Kidney (tissue), 14 donors: ENCODE measurements around the gene DEPP1. TPM values are rescaled to one million over a fixed set of nuclear protein-coding genes. Genes with fewer than 3 reads are reported as not detected.
A peak's percentile ranks its signal among the peaks of the same experiment; 100 is the strongest.

Experiments used
- DNase-seq, 5 donors: peaks; one replicate each; pipeline ENCODE4 v3.0.0-alpha.2; 2013 to 2020
- FAIRE-seq: peaks from 2 replicates; lab custom pipeline; 2012; peaks lifted over from hg19 to GRCh38; lab: Jason Lieb, UNC
- H3K27ac ChIP-seq, 2 donors: one replicate each; pipeline ENCODE4 v1.7.0; 2013; ENCODE audit warnings: low read depth in 2 of 2, low read length in 2 of 2, inconsistent platforms in 1 of 2
- H3K27me3 ChIP-seq: one replicate; pipeline ENCODE4 v1.7.1; 2013; ENCODE audit warnings: low read length, inconsistent platforms; ENCODE audit not compliant: control insufficient read depth, insufficient read depth
- H3K36me3 ChIP-seq, 3 donors: one replicate each; pipeline versions ENCODE4 v1.7.0 to v1.7.1; 2013; ENCODE audit warnings: low read length in 3 of 3, control low read depth in 1 of 3, inconsistent platforms in 1 of 3; ENCODE audit not compliant: insufficient read depth in 3 of 3, control insufficient read depth in 2 of 3
- H3K4me1 ChIP-seq, 3 donors: one replicate each; pipeline versions ENCODE4 v1.7.0 to v1.7.1; 2013; ENCODE audit warnings: low read length in 3 of 3, inconsistent platforms in 1 of 3, low read depth in 1 of 3; ENCODE audit not compliant: control insufficient read depth in 2 of 3, insufficient read depth in 2 of 3
- H3K4me3 ChIP-seq, 3 donors: one replicate each; pipeline versions ENCODE4 v1.7.0 to v1.8.1; 2013; ENCODE audit warnings: low read length in 3 of 3, control low read depth in 1 of 3, inconsistent platforms in 1 of 3
- H3K9ac ChIP-seq, 3 donors: one replicate each; pipeline versions ENCODE4 v1.7.0 to v1.7.1; 2013; ENCODE audit warnings: low read length in 3 of 3, control low read depth in 1 of 3, inconsistent platforms in 1 of 3
- H3K9me3 ChIP-seq, 3 donors: one replicate each; pipeline versions ENCODE4 v1.7.0 to v1.7.1; 2013; ENCODE audit warnings: low read length in 3 of 3, control low read depth in 1 of 3, inconsistent platforms in 1 of 3; ENCODE audit not compliant: control insufficient read depth in 2 of 3, insufficient read depth in 1 of 3
- intact Hi-C: fragments of 100-400 bp; cut with DNase I; formaldehyde crosslinking; loops from one replicate; pipeline ENCODE4 v1.11.1; 2022
- polyA plus RNA-seq: library from polyadenylated mRNA; stranded (reverse); fragments of 350-450 nt; fragmentation: Illumina TruSeq; extraction: RNeasy Lipid Tissue Mini Kit (QIAGEN cat#74804); gene quantifications from one replicate; pipeline ENCODE4 v1.2.3, GENCODE V29; 2014; ENCODE audit warnings: low read depth, low replicate concordance; ENCODE audit not compliant: insufficient read depth
- total RNA-seq: library from RNA; stranded (reverse); fragmentation: NEBNext Ultra II Directional; extraction: Animal tissue kit (Norgen Biotek cat#: 25700); gene quantifications from one replicate; pipeline ENCODE4 v1.2.1, GENCODE V29; 2021
- TF ChIP-seq, protein P1 (sequence below): IDR thresholded peaks from 3 replicates; pipeline ENCODE4 v1.5.1; 2012; ENCODE audit warnings: mild to moderate bottlenecking, moderate library complexity, borderline replicate concordance; ENCODE audit not compliant: insufficient read depth; ENCODE audit errors: extremely low read depth
- donor health status: control.
- donor health status: control.
- donor health status: control.
- donor health status: control.
- donor health status: control.
- donor health status: DM: yes; HTN: yes; CAD: no.
- donor health status: Normal renal cell carcinoma (clear cell type).

DEPP1 gene
- total and polyA plus RNA-seq, 2 donors from 2014 or later, result 44.4 to 146 TPM

DNA sequence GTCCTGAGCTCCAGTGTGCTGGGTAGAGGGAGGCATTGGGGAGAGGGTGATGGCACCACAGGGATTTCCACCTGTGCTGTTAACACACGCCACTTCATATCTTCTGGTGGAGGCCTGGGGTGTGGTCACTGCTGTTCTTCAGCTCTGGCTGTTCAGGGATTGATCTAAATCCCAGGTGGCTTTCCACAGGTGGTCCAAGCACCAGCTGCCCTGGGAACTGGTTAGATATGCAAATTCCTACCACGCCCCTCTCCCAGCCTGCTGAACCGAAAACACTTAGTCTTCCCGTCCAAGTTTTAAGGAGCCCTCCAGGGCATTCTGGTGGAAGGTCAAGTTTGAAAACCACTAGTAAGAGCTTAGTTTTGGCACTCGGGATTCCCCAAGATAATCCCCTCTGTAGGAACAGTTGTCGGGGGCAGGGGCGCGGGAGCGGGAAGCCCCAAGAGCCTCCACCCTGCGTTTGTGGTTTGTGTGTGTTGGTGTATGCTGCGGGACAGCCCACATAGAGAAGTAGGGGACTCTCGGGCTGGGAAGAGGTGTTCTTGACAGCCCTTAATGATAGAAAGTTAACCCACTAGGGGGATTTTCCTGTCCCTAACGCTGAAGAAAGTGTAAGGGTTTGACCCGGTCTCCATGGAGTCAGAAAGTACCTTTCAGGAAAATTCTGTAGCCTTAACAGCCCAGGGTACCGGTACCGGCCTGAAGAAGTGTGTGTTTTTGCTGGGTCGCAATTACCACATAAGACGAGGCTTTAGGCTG lies 5.1 kb downstream of the DEPP1 start:
- intact Hi-C loops, result no loop called here
- Histone ChIP-seq H3K4me3 (no peak overlapping the region), H3K9ac (no peak overlapping the region), H3K27me3 (no peaks in the 10 kb centered on the region), H3K4me1 (peaks cover 0 to 42% (median 33%) of the 10 kb centered on the region in 3 donors), H3K36me3 (peaks cover 0 to 49% (median 25%) of the 10 kb centered on the region in 3 donors), H3K9me3 (no peaks in the 10 kb centered on the region), H3K27ac (peak overlapping the region; percentile 33 to 79)
- DNase-seq (no peak), FAIRE-seq (no peak)
- TF ChIP-seq, protein P1, sequence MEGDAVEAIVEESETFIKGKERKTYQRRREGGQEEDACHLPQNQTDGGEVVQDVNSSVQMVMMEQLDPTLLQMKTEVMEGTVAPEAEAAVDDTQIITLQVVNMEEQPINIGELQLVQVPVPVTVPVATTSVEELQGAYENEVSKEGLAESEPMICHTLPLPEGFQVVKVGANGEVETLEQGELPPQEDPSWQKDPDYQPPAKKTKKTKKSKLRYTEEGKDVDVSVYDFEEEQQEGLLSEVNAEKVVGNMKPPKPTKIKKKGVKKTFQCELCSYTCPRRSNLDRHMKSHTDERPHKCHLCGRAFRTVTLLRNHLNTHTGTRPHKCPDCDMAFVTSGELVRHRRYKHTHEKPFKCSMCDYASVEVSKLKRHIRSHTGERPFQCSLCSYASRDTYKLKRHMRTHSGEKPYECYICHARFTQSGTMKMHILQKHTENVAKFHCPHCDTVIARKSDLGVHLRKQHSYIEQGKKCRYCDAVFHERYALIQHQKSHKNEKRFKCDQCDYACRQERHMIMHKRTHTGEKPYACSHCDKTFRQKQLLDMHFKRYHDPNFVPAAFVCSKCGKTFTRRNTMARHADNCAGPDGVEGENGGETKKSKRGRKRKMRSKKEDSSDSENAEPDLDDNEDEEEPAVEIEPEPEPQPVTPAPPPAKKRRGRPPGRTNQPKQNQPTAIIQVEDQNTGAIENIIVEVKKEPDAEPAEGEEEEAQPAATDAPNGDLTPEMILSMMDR, result no peak

GRCh38 chr10:44972874-44973306 lies 5.7 kb downstream of the DEPP1 start:
- H3K4me3 ChIP-seq, result no peak overlapping the region

GRCh38 chr10:44971935-44972757 lies 6.5 kb downstream of the DEPP1 start:
- Histone ChIP-seq H3K4me3 (no peak overlapping the region), H3K9ac (no peak overlapping the region), H3K9me3 (no peaks in the 10 kb centered on the region), H3K4me1 (peaks cover 0 to 50% (median 36%) of the 10 kb centered on the region in 3 donors), H3K27ac (peak overlapping the region in 1 of 2 donors; percentile 7), H3K36me3 (peaks cover 0 to 38% (median 25%) of the 10 kb centered on the region in 3 donors), H3K27me3 (no peaks in the 10 kb centered on the region)
- intact Hi-C loops, result no loop called here
- DNase-seq (no peak), FAIRE-seq (no peak)
- TF ChIP-seq, protein P1, result no peak

More at GRCh38 chr10:44972874-44973306, 5.7 kb downstream of the DEPP1 start:
- FAIRE-seq (no peak), DNase-seq (no peak)
- TF ChIP-seq, protein P1, result no peak
- peak overlapping the region in 1 of 2 donors; percentile 33 for H3K27ac ChIP-seq
- no peaks in the 10 kb centered on the region for H3K9me3 ChIP-seq
- intact Hi-C loops, result no loop called here
- H3K9ac ChIP-seq, result no peak overlapping the region
- no peaks in the 10 kb centered on the region for H3K27me3 ChIP-seq
- H3K4me1 ChIP-seq, result peaks cover 0 to 47% (median 29%) of the 10 kb centered on the region in 3 donors
- H3K36me3 ChIP-seq, result peaks cover 0 to 43% (median 25%) of the 10 kb centered on the region in 3 donors
